Stimulated activated CD8-positive, alpha-beta memory T cell treated with anti-CD3 and anti-CD28 coated beads, Interleukin-15, amount 100 ng/mL, for 4 hours (primary cell): ENCODE measurements around the gene HSD3B1.
"Not testable (repeated sequence)": the region's sequence is repeated elsewhere in the genome, so short reads cannot be mapped to it uniquely, and the experiment has no call there.

Experiments
- DNase-seq, 2 donors: peaks; one replicate each; pipeline ENCODE4 v3.0.0-alpha.2; 2020; ENCODE audit warnings: low read depth in 2 of 2

The HSD3B1 gene

DNA sequence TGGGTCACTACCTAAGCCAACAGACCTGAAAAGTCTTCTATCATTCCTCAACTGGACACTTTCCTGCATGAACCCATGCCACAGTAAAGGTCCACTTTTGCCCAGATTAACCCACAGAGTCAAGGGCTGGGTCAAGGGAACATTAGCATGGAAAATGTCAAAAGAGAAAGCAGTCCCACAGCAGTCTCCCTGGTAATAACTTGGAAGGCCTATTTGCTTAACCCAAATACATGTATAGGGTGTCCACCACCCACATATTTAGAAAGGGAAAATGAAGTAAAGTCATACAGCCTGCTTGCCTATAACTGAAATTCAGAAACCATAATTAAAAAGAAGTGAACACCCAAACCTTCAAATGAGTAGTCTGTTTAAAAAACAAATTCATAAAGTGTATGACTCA, 16.1 kb upstream of the HSD3B1 start:
- DNase-seq, result no peak

DNA sequence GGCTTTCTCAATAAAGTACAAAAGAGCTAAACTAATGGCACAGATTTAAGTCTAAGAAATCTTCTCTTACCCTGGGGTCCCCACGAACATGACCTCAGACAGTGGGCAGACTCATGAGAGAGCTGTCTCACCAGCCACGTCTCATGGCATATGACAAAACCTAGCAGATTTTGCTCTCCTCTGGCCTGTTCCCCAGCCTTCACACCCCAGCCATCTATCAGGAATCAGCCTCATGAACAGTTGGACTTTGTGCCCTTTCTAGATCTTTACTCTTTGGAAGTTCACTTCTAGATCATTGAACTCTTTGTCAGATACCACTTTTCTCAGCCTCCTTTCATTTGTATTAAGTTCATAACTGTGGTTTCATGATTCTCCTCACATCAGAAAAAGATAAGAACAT, 14.2 kb upstream of the HSD3B1 start:
- no peak for DNase-seq

DNA sequence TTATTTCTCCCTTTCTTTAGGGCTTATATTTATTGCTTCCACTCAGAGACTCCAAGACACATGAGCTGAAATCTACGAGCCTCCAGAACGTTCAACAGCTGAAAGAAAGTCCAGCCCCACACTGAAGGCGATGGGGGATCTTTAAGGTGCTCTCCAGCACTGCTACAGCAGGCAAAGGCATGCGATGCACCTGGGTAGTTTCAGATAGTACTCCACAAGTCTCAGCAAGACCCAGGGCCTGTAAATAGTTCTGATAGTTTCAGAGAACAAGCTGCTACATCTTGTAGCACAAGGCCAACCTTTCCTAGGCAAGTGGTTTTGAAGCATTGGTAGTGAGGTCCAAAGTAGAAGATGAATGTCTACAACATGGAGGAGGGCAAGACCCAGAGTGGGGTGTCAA, 2.2 kb upstream of the HSD3B1 start:
- no peak for DNase-seq

DNA sequence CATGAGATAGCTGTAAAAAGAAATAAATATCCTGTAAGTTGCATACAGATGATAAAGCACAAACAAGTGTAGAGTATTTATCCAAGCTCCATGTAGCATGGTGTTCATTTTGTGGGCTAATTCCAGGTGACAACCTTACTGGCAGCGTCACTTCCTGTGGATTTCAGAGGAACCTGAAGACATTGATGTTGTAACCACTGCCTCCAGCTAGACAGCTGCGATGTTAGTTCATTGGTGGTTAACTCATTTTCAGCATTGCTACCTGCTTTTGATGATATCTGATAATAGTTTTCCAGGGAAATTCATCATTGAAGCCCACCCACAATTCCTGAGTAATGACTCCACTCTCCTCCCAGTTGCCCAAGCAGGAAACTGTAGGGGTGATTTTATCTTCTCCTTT, 3.0 kb downstream of the HSD3B1 start:
- no peak for DNase-seq

DNA sequence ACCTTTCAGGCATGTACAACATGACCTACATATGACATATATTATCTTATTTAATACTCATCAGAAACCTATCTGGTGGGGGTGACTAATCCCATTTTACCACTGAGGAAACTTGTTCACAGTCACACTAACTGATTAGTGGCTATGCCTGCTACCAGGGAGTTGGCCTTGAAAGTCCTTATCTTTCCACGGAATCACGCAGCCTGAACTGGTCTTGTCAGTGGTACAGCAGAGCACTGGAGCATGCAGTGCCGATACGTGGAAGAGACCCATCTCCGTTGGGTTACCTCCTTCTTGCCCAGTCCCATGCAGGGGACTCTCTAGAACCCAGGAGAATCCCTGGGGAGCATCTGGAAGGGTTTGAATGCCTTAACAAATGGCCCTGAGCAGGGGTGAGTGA, 8.2 kb downstream of the HSD3B1 start:
- no peak for DNase-seq

DNA sequence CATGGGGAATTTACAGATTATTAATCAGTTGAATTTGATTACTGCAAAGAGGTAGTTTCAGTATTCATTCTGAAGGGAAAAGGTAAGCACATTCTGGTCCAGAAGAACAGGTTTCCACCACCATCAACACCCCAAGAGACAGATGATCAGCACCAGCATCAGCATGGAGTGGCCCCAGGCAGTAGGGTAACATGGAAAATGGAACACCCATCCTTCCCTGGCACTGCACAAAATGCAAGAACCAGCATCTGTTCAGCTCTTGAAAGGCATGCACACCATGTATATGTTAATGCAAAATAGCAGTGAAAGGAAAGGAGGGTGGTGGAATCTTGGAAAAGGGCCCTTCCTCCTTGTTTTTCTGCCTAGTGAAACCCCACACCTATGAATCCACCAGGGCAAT, 9.2 kb downstream of the HSD3B1 start:
- no peak for DNase-seq

DNA sequence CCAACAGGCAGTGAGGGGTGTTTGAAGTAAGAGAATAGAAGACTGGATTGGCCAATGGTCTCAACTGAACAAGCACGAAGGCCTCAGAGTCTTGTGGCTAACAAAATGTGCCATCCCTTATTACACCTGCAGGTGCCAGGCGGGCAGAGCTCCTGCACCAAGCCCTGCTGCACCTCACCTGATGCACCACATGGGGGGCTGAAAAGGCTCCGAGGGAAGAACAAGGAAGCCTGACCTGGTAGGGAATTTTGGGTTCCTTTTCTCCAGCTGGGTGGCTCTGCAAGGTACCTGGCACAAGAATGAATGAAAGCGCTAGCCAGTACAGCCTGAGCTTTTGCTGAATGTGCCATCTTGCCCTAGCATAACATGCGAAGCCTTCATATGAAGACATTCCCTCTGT, 9.7 kb downstream of the HSD3B1 start:
- no peak for DNase-seq

DNA sequence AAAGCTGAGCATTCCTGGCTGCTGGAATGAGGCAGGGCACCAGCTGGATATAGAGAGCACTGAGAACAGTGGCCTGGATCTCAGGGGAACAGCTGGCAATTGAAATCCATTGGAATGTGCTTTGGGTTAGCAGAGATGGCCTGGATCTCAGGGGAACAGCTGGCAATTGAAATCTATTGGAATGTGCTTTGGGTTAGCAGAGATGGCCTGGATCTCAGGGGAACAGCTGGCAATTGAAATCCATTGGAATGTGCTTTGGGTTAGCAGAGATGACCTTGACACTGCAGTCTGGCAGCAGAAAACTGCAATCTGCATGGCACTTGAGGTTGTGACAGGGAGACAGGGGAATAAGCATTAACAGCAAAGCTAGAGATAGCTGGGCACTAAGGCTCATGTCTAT, 10.7 kb downstream of the HSD3B1 start:
- not testable (repeated sequence) for DNase-seq

DNA sequence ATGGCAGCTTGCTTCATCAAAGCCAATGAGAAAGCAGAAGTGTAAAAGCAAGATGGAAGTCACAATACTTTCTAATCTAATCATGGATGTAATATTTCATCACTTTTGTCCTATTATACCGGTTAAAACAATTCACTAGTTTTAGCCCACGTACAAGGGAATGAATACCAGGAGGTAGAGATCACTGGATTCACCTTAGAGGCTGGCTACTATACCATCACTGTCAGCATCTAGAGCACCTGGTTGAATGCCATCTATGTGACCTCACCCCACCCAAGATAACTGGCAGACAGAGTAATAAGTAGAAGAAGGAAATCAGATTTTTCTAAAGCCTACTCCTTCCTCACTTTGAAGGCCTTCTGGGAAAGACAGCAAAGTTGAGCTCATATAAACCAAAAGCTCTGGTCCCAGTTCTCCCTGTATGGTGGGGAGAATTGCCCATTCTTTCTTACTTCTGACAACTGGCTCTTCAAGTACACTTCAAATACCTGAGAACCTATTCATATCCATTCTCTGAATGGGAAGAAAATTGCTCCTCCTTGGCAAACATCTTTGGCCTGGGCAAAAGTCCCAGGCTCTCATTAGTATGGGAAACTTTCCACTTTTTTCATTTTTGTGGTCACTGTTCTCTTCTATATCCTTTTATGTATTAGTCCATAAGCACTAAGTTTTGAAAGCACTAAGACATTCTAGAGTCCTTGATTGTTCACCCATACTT, 24.8 kb downstream of the HSD3B1 start:
- DNase-seq, result no peak

DNA sequence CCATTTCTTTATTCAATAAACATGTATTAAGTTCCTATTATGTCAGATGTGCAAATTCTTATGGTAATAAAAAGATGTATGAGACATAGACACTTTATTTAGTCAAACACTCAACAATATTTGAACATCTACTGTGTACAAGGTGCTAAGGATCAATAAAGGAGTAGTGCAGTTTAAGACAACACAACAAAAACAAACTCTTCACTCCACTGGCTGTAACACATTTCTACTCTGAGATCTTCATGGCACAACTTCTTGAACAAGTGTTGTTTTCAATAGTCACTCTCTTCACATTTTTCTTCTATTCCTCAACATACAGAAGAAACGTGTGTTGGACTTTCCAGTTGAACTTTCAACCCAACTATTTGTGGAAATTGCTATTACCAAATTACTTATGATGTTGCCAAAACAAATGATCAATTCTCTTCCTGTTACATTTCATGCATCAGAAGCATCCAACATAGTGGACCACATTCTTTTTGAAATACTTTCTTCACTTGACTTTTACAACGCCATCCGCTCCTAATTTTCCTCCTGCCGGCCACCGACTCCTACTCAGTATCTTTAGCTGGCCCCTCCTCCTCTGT, 25.4 kb downstream of the HSD3B1 start:
- DNase-seq, result no peak

DNA sequence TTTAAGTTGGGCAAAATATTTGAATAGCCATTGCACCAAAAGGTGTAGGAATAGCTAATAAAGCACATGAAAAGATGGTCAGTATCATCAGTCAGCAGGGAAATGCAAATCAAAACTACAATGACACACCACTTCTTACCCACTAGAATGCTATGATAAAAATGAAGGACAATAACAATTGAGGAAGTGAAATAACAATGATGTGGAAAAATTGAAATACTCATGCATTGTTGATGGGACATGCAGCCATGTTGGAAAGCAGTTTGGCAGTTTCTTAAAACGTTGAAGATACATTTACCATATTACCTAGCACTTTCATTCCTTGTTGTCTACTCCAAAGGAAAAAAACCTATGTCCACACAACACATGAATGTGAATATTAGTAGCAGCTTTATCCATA, 28.4 kb downstream of the HSD3B1 start:
- DNase-seq, result no peak

DNA sequence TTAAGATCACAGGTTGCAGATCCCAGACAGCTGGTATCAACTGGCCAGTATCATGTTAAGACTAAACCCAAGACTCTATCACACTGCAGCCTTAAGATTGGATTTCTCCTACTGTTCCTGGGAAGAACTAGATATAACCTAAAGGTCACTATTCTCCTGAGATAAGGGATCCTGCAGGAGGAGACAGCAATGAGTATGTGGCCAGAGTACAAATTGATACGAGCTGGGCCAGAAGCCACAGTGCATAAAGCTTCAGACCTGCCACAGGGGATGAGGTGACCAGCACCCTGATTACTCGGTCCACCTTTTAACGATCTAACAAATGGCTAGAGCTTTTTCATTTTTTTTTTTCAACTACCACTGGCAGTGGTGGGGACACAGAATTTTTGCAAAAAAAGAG, 31.0 kb downstream of the HSD3B1 start:
- DNase-seq, result no peak

DNA sequence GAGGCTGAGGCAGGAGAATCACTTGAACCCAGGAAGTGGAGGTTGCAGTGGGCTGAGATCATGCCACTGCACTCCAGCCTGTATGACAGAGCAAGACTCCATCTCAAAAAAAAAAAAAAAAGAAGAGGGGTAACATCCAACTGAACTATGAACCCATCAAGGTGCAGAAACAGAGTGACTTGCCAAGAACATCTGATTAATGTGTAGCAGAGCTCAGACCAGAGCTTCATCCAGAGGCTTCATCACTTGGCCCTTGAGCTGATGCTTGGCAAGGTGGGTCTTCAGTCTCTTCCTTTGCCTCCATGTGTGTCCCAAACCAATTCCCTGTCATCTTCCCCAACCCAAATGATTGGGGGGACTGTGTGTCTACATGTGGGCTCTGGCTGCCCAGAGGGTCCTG, 32.6 kb downstream of the HSD3B1 start:
- DNase-seq, result no peak

DNA sequence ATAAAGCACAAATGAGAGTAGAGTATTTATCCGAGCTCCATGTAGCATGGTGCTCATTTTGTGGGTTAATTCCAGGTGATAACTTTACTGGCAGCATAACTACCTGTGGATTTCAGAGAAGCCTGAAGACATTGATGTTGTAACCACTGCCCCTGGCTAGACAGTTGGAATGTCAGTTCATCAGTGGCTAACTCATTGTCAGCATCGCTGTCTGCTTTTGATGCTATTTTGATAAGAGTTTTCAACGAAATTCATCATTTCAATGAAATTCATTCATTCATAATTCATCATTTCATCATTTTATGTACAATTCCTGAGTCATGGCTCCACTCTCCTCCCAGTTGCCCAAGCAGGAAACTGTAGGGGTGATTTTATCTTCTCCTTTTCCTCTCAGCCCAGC, 34.4 kb downstream of the HSD3B1 start:
- DNase-seq, result no peak

DNA sequence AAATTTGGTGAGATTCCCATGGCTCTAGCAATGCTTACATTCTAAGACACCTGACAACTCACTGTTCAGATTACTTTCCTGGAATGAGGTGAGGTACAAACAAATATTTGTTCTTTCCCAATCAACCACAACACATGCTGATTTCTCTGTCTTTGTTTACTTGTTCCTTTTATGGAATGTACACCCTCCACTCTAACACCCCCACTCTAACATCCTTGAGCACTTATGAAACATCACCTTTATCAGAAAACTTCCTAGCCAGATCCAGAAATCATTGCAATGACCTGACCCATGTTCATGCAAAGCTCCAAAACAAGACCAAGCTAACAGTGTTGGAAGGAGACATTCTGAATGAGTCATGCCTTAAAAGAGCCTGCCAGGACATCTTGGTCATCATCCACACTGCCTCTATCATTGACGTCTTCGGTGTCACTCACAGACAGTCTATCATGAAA, 35.5 kb downstream of the HSD3B1 start:
- DNase-seq, result no peak

DNA sequence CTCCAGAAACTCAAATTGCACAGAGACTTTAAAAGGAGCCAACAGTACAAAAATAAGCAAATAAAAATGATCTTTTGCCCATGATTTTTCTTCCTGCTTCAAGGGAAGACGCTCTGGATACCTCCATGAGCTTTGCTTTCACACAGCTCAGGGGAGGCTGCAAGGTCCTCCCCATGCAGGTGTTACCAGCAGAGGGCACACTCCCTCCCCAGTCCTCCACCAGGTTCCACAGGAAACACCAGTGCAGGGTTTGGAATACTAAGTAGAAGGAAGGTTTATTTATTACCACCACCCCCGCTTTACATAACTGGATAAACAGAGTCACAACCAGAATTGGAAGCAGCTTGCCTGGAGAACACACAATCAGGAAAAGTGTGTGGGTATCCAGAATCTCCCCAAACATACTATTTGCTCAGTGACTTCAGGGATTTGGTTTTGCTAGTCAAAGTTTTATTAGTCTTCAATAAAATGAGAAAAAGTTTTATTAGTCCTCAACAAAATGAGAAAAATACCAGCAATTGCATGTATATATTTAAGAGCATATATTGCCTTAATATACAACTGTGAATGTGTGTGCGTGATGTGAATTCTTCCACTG, 37.3 kb downstream of the HSD3B1 start:
- no peak for DNase-seq

DNA sequence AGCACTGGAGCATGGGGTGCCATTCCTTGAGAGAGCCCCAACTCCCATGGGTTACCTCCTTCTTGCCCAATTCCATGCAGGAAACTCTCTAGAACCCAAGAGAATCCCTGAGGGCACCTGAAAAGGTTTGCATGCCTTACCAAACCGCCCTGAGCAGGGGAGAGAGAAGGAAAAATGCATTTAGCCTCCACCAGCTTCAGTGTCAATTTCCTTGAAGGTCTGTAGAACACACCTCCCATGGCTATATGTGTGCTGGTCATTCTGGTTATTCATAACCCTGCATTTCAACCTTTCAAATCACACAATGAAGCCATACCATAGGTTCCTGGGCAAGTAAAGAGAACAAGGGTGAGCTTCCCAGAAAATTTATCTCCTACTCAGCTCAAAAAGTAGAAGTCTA, 39.6 kb downstream of the HSD3B1 start:
- DNase-seq, result no peak

DNA sequence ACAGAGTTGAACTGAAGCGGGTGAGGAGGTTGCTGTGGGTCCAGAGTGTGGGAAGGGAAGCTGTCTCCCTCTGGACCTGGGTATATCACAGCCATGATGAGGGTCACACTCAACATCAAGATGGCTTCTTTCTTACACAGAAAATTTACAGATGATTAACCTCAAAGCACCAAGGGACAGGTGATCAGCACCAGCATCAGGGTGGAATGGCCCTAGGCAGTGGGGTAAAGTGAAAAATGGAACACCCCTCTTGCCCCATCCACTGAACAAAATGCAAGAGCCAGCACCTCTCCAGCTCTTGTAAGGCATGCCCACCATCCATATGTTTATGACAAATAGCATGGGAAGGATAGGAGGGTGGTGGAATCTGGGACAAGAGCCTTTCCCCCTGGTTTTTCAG, 40.3 kb downstream of the HSD3B1 start:
- DNase-seq, result no peak

DNA sequence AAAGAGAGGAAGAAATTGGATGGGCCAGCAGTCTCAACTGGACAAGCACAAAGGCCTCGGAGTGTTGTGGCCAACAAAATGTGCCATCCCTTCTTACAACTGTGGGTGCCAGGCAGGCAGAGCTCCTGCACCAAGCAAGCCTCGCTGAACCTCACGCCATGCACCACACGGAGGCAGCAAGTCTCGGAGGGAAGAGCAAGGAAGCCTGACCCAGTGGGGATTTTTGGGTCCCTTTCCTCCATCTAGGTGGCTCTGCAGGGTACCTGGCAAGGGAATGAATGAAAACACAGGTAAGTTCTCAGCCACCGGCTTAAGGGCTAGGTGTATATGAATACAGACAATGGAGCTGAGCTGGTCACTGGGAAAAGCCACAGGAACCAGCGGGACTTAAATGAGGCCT, 40.8 kb downstream of the HSD3B1 start:
- DNase-seq, result no peak

DNA sequence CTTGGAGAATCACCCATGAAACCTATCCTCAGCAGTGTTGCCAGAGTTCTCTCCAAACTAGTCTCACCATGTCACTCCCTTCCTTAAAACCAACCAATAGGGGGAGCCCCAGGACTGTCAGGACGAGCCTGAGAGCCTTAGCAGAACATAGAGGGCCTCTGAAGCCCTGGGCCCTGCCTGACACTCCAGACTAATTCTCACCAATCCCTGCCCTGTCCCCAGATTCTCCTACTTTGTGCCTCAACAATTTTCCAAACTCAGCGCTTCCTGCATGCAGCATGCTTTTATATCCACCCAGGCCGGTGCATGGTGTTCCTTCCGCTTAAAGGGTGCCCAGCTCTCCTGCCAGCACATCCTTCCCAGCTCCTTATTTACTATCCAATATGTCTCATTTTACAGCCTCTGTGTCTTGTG, 42.7 kb downstream of the HSD3B1 start:
- DNase-seq, result no peak

DNA sequence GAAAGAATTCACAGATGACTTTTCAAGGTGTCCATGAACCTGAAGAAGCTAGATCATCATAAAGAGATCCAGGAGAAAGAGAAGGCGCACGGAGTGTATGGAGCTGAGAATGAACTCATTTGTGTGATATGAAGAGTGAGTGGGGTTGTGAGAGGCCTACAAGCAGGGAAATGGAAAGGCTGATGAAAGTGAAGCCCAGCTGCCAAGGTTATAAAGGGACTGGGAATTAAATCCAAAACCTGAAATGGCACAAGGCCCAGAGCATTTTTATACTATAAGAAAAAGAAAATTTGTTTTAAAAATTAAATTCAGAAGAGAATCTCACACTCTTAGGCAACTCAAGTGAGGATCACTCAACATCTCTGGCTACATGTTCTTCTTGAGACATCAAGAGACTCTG, 43.4 kb downstream of the HSD3B1 start:
- no peak for DNase-seq

DNA sequence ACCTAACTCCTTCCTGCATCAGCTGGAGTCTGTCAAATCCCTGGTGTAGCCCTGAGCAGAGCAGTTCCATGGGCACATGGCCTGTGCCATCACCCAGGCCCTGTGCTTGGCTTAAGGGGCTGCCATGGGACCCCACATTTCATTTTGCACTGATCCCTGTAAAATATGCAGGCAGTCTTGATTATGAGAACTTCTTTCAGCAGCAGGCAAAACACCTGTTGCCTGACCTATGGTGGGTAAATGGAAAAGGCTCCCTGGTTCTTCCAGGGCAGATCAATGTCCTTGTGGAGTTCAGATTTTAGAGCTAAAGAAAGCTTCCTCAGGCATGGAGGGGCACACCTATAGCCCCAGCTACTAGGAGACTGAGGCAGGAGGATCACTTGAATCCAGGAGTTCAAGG, 44.2 kb downstream of the HSD3B1 start:
- no peak for DNase-seq

DNA sequence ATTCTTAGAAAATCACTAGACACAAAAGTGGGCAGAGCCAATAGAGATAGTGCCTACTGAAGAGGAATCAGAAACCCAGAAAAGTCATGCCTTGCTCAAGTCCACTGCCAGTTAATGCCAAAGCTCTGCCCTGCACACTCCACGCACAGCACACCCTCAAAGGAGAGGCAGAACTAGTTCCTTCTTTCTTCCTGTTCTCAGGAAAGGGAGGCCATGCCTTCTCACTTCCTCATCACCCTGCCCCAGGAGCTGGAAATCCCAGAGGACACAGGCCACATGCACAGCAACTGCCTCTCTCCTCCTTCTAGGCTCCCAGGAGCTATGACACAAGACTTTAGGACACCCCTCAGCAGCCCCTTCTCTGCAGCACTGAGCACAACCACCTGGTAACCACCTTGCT, 45.6 kb downstream of the HSD3B1 start:
- not testable (repeated sequence) for DNase-seq
